GM19324 (cell line): ENCODE measurements around the gene CTRB2.

Experiments used
- ATAC-seq: cut with Tn5 transposase; IDR thresholded peaks from one replicate; pipeline ENCODE4 v1.9.1; 2021; ENCODE audit warnings: mild to moderate bottlenecking, moderate library complexity; ENCODE audit not compliant: unreplicated experiment, low FRiP score

Gene CTRB2

DNA sequence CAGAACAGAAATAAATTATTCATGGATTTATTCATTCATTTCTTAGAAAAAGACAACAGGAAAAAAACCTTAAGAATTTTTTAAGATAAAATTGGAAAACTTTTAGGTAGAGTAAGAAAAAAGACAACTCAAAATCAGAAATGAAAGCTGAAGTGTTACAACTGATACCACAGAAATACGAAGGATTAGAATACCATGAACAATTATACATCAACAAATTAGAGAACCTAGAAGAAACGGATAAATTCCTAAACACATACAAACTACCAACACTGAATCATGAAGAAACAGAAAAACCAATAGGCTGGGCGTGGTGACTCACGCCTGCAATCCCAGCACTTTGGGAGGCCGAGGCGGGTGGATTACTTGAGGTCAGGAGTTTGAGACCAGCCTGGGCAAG, 27.8 kb downstream of the CTRB2 start:
- ATAC-seq, result no peak

DNA sequence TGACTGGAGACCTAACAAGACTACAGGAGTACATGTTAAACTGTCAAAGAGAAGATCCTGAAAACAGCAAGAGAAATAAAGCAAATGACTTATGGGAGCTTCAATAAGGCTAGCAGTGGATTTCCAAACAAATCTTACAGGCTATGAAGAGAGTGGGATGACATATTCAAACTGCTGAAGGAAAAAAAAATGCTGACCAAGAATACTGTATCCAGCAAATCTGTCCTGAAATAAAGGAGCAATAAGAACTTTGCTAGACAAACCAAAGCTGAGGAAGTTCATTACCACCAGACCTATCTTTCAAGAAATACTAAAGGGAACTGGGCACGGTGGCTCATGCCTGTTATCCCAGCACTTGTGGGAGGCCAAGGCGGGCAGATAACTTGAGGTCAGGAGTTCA, 30.0 kb downstream of the CTRB2 start:
- ATAC-seq, result no peak

DNA sequence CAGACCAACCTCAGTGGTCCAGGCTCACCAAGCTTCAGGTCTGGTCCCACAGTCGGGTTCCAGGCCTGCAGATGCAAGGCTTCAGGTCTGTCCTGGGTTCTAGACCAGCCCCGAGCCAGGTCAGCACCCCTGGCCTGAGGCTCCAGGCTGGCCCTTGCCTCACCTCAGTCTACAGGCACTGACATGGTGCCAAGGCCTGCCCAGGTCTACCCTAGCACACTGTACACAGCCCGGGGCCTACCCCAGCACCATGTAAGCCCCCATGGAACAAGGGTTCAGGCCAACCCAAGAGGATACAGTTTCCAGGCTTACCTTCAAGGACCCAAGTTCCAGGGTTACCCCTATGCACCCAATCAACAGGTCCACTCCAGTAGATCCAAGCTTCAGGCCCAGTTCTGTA, 31.9 kb downstream of the CTRB2 start:
- ATAC-seq, result no peak

GRCh38 chr16:75172578-75172977, 34.4 kb downstream of the CTRB2 start:
- ATAC-seq, result no peak

GRCh38 chr16:75169899-75170405, 37.0 kb downstream of the CTRB2 start:
- ATAC-seq, result no peak

- no peak for ATAC-seq
Observed at GRCh38 chr16:75160386-75160785, 46.6 kb downstream of the CTRB2 start.
